ENCODE data around the gene PRH2. TPM values are rescaled to one million over a fixed set of nuclear protein-coding genes. Genes with fewer than 3 reads are reported as not detected.

PRH2 gene
- total and polyA plus RNA-seq, 2 of the 8 experiments (the other 6 are each of a cell fraction or from before 2014, with no cell fraction given): not detected

- Histone ChIP-seq H2BK120ac (replicated peaks; ENCODE audit: low read depth, low read length) (no peak overlapping the region), H3K23ac (ENCODE audit: insufficient read length) (no peak overlapping the region), H4K20me1 (replicated peaks in 1 of 2; ENCODE audit: control insufficient read depth in 1 of 2, insufficient read depth in 2 of 2, low read length in 2 of 2) (no peaks in the 10 kb centered on the region), H3K4me2 (ENCODE audit: insufficient read depth in 1 of 2, low read depth in 2 of 2, low read length in 2 of 2) (no peak overlapping the region), H3K27ac (ENCODE audit: low read depth, low read length) (no peak overlapping the region), H3K56ac (replicated peaks; ENCODE audit: insufficient read length, low read depth, low read length) (no peak overlapping the region), H3K4me3 (ENCODE audit: extremely low read depth in 1 of 4, insufficient read depth in 2 of 4, low read depth in 3 of 4, low read length in 4 of 4) (no peak overlapping the region), H4K5ac (ENCODE audit: insufficient read length, low read depth, low read length) (no peak overlapping the region), H3K9ac (replicated peaks in 1 of 4; ENCODE audit: extremely low read depth in 1 of 4, low read depth in 3 of 4, low read length in 3 of 4) (no peak overlapping the region), H3K79me1 (ENCODE audit: low read depth, low read length) (no peaks in the 10 kb centered on the region; the same call in 1 of the 2 replicates), H2BK12ac (ENCODE audit: low read depth, low read length) (no peak overlapping the region), H2AFZ (ENCODE audit: low read length) (no peak overlapping the region), H4K91ac (replicated peaks; ENCODE audit: insufficient read length, low read length) (no peak overlapping the region), H3K4ac (replicated peaks; ENCODE audit: insufficient read length, low read depth, low read length) (no peak overlapping the region), H3K4me1 (replicated peaks in 1 of 4; ENCODE audit: control insufficient read depth in 3 of 4, insufficient read depth in 4 of 4, low read length in 3 of 4) (no peaks in the 10 kb centered on the region), H3K36me3 (ENCODE audit: control insufficient read depth in 2 of 4, insufficient read depth in 4 of 4, low read length in 3 of 4) (no peaks in the 10 kb centered on the region), H3K14ac (ENCODE audit: insufficient read length) (no peak overlapping the region), H4K8ac (ENCODE audit: extremely low read depth, insufficient read depth, low read length) (no peak overlapping the region), H2AK5ac (ENCODE audit: low read depth, low read length) (no peak overlapping the region), H3K27me3 (replicated peaks in 1 of 4; ENCODE audit: control insufficient read depth in 3 of 4, extremely low read depth in 1 of 4, insufficient read depth in 3 of 4, low read length in 3 of 4) (peaks cover 0 to 1% (median 0%) of the 10 kb centered on the region in 4 experiments; a peak in 1 of 7 replicates), H2BK5ac (ENCODE audit: low read depth, low read length) (no peak overlapping the region), H2BK20ac (ENCODE audit: low read length) (no peak overlapping the region), H2BK15ac (ENCODE audit: low read length) (no peak overlapping the region), H3K23me2 (ENCODE audit: low read depth, low read length) (no peaks in the 10 kb centered on the region; the same call in 1 of the 2 replicates), H3K18ac (ENCODE audit: extremely low read depth, low read length) (no peak overlapping the region), H3K9me3 (ENCODE audit: insufficient read depth in 2 of 2, low read depth in 1 of 2, low read length in 1 of 2) (no peaks in the 10 kb centered on the region), H3K79me2 (ENCODE audit: control insufficient read depth in 1 of 2, insufficient read depth in 2 of 2, low read length in 2 of 2) (no peaks in the 10 kb centered on the region)
- FAIRE-seq: no peak
- CTCF ChIA-PET (ENCODE audit: partially characterized antibody): no interaction called here
- DNase-seq (ENCODE audit: low read depth in 1 of 2, low spot score in 2 of 2): no peak
- 93% methylated on average over 5 of the region's 5 CpGs; no CpG with 5 or more reads in 1 of the 2 experiments for WGBS, 2 experiments (ENCODE audit: extremely low coverage in 1 of 2, insufficient coverage in 1 of 2, insufficient read length in 1 of 2, insufficient replicate concordance in 2 of 2, low coverage in 1 of 2, low lambda C conversion rate in 2 of 2, missing lambda C conversion rate in 1 of 2)
- POLR2A ChIA-PET (ENCODE audit: partially characterized antibody): no interaction called here
- TF ChIP-seq TAF7 (optimal IDR thresholded peaks at IDR 0.05; ENCODE audit: borderline replicate concordance, low read depth, low read length) (no peak), FOSL1 (IDR thresholded peaks at IDR 0.05; ENCODE audit: insufficient read depth, low read depth, low read length) (no peak), CBX8 (IDR thresholded peaks at IDR 0.05; ENCODE audit: borderline replicate concordance, low read depth, low read length) (no peak), POU5F1 (IDR thresholded peaks at IDR 0.05; ENCODE audit: low read depth, low read length) (no peak), SUZ12 (IDR thresholded peaks at IDR 0.05; ENCODE audit: low read length) (no peak), NRF1 (IDR thresholded peaks at IDR 0.05; ENCODE audit: low read depth, low read length) (no peak), ATF3 (IDR thresholded peaks at IDR 0.05; ENCODE audit: insufficient read depth, low read depth, low read length) (no peak), TAF1 (IDR thresholded peaks at IDR 0.05; ENCODE audit: low read depth, low read length) (no peak), CEBPB (IDR thresholded peaks at IDR 0.05; ENCODE audit: low read depth, low read length) (no peak), NANOG (IDR thresholded peaks at IDR 0.05; ENCODE audit: insufficient read depth, low read depth, low read length, poor library complexity, severe bottlenecking) (no peak), SP4 (IDR thresholded peaks at IDR 0.05; ENCODE audit: low read length) (no peak), SIRT6 (IDR thresholded peaks at IDR 0.05; ENCODE audit: low read length) (no peak), TCF12 (IDR thresholded peaks at IDR 0.05; ENCODE audit: low read depth, low read length) (no peak), BRCA1 (IDR thresholded peaks at IDR 0.05; ENCODE audit: low read depth, low read length) (no peak), EP300 (IDR thresholded peaks at IDR 0.05; ENCODE audit: borderline replicate concordance in 1 of 2, low read depth in 2 of 2, low read length in 2 of 2) (no peak)
These were observed 32.2 kb upstream of the PRH2 start for GRCh38 chr12:10896854-10897253.
